CD4-positive, alpha-beta T cell treated with Interferon alpha-2 for 1 hour (primary cell): ENCODE results near the gene FREM1.

Experiments used
- DNase-seq, 2 donors: peaks; one replicate each; pipeline ENCODE4 v3.0.0-alpha.2; 2020 to 2022

Gene FREM1

DNA sequence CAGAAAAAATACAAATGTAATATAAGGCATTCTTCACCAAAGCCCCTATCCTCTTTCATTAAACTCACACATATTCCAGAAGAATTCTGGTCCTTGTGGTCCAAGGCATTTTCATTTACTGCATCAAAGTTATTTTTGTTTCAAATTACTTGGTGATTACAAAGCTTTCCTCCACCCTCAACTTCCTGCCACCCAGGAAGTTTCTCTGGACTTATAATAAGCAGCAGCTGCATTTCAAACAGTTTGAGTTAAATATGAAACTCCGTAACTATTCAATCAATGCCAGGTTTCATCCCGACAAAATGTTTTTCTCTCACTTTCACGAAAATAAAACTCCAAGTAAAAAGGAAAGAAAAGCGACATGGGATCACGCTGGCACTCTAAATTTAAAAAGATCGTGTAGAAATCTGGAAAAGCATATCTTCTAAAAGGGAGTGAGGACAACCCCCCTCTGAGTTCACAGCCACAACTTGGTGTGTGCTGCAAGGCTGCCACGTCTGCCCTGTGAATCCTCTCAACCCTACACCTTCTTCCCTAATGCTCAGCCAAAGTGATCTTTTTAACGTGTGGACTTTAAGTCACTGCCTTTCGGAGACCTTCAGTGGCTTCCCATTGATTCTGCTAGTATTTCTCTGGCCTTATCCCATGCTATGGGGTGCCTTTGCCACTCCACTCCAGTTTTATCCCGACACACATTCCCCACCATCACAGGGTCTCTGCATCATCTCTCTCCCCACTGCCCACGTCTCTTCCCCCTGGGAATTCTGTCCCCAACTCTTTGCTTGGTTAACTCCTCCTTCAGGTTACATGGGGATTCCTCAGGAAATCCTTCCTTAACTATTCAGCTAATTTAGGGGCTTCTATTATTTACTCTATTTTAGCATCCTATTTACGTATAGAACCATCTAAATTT is 96.6 kb downstream of the FREM1 start:
- DNase-seq, result no peak

DNA sequence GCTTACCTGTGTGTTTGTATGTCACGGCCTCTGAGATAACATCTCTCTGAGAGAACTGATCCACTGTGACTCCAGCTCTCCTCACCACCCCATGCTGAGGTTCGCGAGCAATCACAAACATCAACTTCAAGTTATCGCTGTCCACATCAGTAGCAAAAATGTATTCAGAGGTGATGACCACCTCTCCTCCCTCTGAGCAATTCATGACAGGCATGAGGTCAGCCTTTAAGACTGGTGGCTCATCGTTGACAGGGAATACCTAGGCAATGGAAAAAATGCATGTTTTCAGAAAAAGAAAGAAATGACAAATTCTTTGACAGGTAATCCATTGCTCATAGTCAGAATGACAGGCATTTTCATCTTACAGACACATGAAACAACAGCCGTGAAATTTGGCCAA is 97.4 kb downstream of the FREM1 start:
- DNase-seq, result no peak

DNA sequence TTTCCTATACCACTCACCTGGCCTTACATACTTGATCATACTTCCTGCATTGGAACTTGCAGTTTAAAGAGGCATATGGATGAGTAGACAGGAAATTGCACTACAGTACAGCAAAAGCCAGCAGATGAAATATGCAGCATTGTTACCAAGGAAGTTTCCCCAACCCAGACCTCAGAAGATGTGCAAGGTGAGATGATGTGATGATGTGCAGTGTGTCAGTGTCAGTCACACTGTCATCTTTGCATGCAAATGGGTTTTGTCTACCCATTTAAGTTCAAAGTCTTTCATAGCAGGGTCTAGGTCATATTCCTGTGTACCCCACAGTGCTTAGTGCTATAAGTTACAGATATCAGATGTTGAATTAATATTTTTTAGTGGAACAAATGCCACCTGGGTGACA is 98.4 kb downstream of the FREM1 start:
- DNase-seq, result no peak

DNA sequence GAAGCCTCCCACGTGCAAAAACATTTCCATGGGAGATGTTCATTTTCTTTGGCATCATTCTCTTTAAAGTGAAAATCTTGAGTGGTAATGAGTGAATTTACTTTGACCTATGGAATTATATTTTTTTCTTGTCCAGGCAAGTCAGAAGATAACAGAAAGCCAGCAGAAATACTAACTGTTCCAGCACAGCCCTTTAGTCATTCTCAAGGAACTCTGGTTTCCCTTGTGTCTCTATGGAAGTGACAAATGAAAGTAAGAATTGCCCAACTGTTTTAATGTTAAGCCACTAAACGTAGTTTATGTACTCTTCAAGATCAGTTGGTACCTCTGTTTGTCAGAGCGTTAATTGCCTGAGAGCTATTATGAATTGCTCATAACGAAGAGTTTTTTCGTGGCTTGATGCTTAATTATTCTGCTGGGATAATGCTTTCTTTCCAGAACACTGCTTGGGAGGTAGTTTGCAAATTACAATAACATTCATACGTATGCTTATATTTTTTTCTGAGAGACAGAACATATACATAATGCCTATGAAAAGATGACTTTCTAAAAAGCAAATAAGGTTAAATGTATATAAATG is 103.2 kb downstream of the FREM1 start:
- DNase-seq, result no peak

DNA sequence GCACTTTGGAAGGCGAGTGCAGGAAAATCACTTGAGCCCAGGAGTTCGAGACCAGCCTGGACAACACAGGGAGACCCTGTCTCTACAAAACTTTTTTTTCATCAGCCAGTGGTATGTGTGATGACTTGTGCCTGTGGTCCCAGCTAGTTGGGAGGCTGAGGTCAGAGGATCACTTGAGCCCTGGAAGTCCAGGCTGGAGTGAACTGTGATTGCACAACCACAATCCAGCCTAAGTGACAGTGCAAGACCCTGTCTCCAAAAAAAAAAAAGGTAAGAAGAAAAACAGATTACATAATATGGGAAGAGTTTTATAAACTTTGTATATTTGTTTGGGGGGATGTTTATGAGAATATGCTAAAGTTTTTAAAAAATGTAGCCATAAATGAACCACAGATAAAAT is 111.2 kb downstream of the FREM1 start:
- DNase-seq, result no peak

DNA sequence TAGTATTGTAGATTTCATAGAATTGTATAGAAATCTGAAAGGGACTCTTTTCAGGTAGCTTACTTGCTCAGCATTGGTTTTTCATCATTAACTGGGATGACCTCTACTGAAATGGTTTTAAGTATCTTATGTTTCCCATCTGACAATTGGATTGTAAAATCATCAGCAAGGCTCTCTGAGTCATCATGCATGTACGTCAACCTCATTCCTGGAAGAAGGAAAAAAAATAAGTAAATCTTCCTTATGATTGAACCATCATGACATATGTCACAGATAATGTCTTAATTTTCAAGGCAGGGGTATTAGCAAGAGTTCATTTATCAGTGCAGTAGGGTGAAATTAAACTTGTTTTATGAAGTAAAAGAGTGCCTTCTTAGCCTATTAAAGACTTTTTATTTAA is 112.8 kb downstream of the FREM1 start:
- DNase-seq, result no peak

DNA sequence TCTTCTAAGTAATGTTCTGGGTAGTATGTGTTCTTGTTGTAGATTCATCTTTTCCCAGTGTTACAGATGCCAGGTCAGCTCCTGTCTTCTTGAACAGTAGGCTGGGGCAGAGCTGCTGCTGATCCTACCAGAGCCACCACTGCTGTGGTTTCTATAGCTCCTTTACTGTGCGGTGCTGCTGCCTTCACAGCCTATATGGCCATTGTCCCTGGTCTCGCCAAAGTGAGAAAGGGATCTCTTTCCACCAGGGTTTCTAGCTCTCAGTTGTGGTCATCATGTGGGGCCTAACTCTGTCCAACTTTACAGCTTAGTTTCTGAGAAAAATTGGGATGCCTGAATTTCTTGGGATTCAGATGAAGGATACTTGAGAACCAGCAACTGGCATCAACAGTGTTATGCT is 116.8 kb downstream of the FREM1 start:
- DNase-seq, result no peak

DNA sequence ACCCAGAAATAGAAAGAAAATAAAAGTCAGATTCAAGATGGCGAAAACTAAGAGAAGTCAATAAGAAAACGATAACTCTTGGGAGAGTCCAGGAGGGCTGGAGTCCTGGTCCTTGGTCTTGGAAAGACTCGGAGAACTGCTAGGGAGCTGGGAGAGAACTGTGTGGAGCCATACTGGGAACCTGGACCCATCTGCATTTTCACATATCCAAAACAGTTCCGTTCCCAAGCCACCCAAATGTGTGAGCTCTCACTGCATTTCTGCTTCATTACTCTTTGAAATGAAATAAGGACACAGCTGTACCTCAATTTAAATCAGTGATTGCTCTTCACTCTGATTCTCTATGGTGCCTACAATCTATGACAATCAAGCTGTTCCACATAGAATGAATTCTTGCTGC is 119.6 kb downstream of the FREM1 start:
- no peak for DNase-seq

DNA sequence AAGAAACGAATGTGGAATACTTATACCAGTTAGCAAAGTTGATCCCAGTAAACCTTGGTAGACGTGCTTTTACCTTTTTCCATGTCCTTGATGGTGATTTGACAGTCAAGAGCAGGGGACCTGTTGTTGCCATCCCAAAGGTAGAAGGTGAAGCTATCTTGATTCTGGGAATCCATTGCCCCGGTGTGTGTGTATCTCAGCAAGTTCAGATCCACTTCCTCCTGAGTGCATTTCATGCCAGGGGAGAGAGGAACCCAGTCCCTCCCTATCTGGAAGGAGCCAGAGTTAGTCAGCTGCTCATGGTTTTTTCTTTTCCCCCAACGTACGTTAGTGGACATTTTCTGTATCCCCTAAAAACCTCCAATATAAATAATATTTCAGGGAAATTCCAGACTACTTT is 121.4 kb downstream of the FREM1 start:
- no peak for DNase-seq

DNA sequence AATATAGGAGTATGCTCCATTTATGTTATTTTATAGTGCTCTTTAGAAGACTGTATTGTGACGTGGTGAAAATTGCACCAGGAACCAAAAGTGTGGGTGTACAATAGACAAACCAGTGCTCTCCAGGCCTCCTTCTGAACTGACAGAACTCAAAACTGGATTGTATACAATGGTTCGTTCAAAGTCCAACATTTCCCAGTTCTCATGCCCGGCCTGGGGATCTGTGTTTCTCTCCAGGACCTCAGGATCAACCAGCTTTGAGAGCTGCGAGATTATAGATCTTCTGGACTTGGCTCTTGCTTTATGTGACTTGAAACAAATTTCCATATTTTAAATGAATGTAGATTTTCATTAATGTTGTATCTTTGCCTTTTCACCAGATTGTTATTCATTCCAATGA is 126.9 kb downstream of the FREM1 start:
- DNase-seq, result no peak

DNA sequence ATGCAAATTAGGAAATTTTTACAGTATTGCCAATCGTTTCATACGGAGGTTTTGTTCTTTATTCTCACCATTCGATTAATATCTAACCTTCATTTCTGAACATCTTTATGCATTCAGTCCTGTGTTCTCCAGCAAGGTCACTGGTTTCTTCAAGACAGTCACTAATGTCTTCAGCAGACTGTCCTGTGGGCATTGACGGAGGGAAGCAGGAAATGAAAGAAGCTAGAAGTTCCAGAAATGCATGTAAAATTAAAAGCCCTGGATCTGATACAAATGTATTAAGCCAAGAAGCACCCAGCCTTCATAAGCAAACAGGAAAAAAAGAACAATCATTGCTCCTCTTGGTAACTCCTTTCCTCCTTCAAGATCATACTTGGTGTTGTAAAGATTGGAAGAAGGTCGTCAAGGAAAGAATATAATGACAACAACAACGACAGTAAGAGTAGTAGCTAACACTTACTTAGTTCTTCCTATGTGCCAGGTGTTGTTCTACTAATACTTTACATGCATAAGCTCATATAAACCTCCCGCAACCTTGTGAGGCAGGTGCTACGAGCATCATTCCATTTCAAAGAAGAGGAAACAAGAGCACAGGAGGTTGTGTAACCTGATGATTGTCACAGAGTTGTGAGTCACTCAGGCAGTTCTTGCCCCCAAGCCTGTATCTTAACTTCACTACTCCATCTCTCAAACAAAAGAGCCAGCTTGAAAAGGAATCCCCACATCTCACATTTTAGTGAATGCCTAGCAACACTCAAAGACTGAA is 127.8 kb downstream of the FREM1 start:
- no peak for DNase-seq

DNA sequence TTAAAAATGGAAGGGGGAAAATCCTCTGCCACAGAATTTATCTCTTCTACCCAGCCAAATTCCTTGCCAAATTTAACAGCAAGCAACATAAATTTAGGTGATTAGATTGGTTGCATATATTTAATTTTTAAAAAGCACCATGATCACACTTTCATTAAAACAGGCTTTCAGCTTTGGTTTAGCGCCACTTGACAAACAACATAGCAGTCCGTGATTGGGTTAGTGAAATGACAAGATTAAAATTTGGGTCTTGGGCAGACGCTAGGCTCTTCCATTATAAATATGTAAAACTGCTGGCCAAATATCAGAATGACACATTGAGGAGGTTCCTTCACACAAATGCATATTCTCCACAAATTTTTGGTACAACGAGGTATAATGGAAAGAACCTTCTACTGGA is 129.5 kb downstream of the FREM1 start:
- DNase-seq, result no peak

DNA sequence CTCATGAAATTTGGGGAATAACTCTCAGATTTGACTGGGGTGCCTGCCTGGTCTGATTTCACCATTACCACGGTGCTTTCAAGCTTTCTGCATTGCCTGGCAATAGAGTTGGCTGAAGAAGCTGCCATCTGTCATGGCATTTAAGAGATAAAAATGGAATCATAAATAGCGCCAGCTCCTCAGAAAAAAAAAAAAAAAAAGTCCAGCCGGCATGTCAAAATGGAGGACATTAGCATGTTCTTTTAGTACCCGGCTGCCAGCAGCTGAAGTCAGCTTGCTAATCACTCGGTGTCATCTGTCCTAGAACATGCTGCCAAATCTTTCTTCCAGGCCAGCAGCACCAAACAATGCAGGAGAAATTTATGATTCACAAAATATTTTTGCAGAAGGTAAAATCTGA is 130.0 kb downstream of the FREM1 start:
- DNase-seq, result no peak

DNA sequence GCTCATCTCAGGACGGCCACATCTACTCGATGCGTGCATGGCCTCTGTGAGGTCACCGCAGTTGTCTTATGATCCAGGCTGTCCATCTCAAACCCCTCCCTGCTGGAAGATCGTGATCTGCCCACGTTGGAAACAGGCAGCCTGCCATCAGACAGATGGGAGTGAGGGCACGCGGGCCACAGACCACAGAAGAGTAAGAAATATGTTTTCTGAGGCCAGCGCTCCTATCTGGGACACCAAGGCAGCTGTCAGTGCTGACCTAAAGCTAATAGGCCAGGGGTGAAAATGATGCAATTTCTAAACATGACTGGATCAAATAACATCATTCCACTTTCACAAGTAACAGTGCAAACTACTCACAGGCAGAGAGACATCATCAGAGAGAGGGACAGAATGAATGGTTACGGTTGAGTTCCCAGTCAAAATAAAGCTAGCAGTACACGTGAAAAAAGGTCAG is 130.6 kb downstream of the FREM1 start:
- no peak for DNase-seq

DNA sequence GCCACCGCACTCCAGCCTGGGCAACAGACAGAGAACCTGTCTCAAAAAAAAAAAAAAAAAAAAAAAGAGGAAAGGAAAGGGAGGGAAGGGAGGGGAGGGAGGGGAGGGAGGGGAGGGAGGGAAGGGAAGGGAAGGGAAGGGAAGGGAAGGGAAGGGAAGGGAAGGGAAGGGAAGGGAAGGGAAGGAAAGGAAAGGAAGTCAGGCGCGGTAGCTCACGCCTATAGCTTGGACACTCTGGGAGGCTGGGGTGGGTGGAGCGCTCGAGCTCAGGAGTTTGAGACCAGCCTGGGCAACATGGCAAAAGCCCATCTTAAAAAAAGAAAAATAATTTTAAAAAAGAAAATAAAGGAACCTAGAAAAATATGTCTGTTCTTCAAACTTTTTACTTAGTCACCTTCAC is 131.7 kb downstream of the FREM1 start:
- no peak for DNase-seq

DNA sequence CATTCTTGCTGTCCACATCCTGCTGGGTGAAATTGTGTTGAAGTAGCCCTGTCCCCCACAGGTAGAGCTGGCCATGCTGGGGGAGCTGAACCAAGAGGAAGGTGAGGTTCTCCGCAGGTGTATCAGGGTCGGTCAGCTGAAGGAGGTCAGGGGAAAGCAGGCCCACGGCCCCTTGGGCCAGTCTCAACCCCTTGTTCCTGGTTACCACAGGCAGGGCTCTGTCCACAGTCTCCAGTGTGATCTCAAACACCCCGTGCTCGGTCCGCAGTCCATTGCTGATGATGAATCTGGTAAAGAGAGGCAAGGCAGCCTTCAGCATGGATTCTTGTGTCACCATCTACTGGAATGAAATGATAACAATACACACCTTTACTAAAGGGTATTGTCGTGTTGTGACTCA is 134.3 kb downstream of the FREM1 start:
- DNase-seq, result no peak

DNA sequence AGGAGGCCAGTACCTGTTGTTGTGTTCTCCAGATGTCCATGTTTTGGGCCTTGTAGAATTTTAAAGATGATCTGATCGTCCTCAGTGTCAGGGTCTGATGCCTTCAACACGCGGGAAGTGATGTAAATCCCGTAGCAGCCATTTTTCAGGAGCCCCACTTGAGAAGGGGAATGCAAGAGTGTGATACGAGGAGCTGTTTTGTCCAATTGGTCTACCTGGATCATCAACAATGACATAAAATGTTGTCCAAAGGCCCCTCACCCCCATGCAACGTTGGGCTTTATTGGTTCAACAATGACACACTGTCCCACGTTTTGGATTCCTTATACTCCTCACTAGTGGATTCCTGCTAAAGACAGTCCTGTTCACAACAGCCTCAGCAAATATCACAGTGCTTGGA is 139.6 kb downstream of the FREM1 start:
- no peak for DNase-seq

DNA sequence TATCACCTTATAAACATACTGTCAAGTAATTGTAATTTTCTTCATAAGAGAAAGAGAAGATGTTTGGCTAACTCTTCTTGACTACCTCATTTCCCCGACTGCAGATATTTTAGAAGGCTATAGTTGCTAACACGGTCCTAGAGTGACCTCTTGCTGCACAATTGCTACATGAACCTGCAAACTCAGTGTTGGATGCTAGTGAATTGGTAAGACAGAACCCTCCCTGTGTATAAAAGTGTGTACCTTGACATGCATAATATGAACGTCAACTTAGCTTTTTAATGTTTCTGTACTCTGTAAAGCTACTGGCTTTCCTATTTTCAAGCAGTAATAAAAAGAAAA is 141.0 kb downstream of the FREM1 start:
- no peak for DNase-seq

DNA sequence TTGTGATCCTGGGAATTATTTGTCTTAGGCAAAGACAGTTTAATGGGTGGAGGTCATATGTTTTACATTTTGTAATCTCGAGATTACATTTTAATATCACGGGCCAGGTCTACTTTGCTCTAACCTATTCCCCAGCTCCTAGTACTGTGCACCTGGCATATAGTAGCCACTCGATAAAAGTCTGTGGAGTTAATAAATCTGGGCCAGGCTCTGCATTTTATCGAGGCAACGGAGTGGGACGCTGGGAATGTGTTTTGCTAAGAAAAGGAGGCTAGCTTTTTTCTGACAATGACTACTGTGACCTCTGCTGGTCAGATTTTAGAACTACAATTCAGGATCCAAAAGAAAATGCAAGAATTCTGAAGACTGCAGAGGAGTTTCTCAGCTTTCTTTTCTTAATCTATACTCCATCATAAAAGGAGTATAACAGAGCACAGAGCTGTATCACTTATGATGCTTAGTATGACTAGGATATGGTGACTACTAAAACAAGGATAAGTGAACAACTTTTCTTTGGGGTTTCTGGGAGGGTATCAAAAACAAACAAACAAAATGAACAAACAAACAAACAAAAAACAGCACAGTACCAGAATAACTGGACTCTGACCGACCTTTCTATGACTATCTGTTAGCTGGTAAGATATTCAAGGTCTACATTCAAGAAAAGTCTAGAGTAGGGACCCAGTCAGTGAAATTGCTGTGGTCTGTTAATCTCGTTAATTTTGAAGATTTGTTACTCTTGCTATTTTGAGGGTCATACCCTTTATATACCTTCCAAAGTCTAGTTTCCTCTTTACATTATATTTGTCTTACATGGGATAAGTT is 141.6 kb downstream of the FREM1 start:
- DNase-seq, result peak in 1 of 2 donors; percentile 38

DNA sequence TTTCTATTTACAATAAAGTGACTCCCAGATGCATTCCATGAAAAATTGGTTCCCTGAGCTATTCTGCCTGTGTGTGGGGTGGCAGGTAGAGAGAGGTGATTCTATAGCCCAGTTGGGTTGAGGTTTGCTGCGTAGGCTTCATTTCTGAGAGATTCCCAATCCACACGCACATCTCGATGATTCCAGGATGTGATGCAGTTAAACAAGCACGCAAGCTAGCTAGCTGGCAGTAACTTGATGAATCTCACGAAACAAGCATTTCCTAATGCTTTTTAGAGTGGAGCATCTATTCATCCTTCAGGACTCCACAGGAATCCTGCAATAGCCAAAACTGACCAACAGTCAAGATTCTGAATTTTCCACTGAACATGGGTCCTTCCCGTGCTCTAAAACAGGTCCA is 143.9 kb downstream of the FREM1 start:
- no peak for DNase-seq

DNA sequence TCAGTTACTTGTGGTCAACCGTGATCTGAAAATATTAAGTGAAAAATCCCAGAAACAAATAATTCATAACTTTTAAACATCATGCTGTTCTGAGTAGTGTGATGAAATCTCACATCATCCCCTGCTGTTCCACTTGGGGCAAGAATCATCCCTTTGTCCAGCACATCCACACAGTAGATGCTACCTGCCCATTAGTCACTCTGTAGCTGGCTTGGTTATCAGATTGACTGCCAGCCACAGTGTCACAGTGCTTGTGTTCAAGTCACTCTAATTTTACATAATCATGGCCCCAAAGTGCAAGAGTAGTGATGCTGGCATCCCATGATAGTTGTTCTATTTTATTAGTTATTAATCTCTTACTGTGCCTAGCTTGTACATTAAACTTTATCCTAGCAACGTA is 148.6 kb downstream of the FREM1 start:
- no peak for DNase-seq

DNA sequence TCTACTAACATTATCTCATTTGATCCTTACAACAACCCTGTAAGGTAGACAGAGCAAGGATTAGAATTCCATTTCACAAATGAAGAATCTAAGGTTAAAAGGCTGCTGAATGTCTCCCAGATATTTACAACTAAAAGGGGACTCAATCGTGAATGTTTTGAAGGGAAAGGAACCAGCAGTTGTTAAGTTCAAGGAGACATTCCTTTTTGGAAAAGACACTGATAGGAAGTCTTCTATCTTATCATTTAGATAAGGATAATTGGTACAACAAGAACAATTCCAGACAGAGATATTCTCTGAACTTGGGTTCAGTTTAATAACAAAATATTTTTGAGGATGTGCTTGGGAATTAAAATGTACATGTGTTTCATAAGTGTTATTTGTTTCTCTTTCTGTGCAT is 150.2 kb downstream of the FREM1 start:
- DNase-seq, result no peak

DNA sequence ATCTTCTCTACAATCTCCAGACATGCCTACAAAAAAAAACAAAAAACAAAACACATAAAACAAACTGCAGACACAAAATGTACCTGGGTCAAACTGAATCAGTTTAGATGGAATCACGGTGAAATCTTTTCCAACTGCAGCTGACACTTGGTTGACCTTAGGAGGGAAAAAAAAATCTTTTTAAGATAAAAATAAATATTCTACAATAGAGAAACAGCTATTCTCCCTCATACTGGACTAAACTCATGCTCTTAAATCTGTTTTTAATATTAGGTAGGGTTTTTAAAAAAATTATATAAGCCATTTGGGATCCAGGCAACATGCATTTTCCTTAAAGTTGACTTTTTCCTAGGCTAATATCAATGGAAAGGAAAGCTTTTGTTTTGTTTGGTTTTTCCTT is 153.9 kb downstream of the FREM1 start:
- DNase-seq, result no peak
